SU-DHL-6 (cell line): ENCODE results near the gene ABCC8.

Experiments
- H2AFZ ChIP-seq: fragments of 200-600 bp; sonication (generic); 2 replicates; pipeline ENCODE4 v1.6.1; 2014; ENCODE audit warnings: low read depth, mild to moderate bottlenecking, moderate library complexity, mixed read lengths, antibody characterized with exemption, low read length; ENCODE audit not compliant: severe bottlenecking
- H3F3A ChIP-seq: fragments of 200-600 bp; shearing (Covaris generic); 2 replicates; pipeline ENCODE4 v1.6.0; 2016; ENCODE audit warnings: antibody characterized with exemption, mild to moderate bottlenecking; ENCODE audit not compliant: insufficient read depth
- H3K27ac ChIP-seq: fragments of 200-600 bp; sonication (generic); 2 replicates; pipeline ENCODE4 v1.5.1; 2016; ENCODE audit warnings: low read depth, mild to moderate bottlenecking, low read length, moderate library complexity, mixed read lengths
- H3K27me3 ChIP-seq: fragments of 200-600 bp; sonication (generic), shearing (Covaris generic); 2 replicates; pipeline ENCODE4 v1.6.0; 2014; ENCODE audit warnings: mild to moderate bottlenecking, low read length
- H3K36me3 ChIP-seq: fragments of 200-600 bp; sonication (generic); 2 replicates; pipeline ENCODE4 v1.6.1; 2014; ENCODE audit warnings: mild to moderate bottlenecking, low read length, mixed read lengths
- H3K4me2 ChIP-seq: fragments of 300-600, 200-600 bp; shearing (Covaris generic), sonication (generic); 2 replicates; pipeline ENCODE4 v1.6.0; 2014; ENCODE audit warnings: low read length, low read depth, mild to moderate bottlenecking; ENCODE audit not compliant: poor library complexity, severe bottlenecking
- H3K4me3 ChIP-seq: fragments of 200-600 bp; sonication (generic); 2 replicates; pipeline ENCODE4 v1.5.1; 2014; ENCODE audit warnings: antibody characterized with exemption, low read length, mild to moderate bottlenecking, mixed read lengths; ENCODE audit not compliant: insufficient read depth, poor library complexity, severe bottlenecking
- H3K79me2 ChIP-seq: fragments of 200-600 bp; sonication (generic); 2 replicates; pipeline ENCODE4 v1.6.1; 2014; ENCODE audit warnings: mild to moderate bottlenecking, low read length, moderate library complexity; ENCODE audit not compliant: insufficient read depth
- H3K9ac ChIP-seq: fragments of 200-600 bp; sonication (generic); 2 replicates; pipeline ENCODE4 v1.7.0; 2014; ENCODE audit warnings: mild to moderate bottlenecking, low read length
- H3K9me2 ChIP-seq: fragments of 200-600 bp; sonication (generic); replicated peaks from 2 replicates; pipeline ENCODE4 v1.6.1; 2014; ENCODE audit warnings: low read length; ENCODE audit not compliant: insufficient read depth
- H3K9me3 ChIP-seq: fragments of 200-600 bp; sonication (generic); 2 replicates; pipeline ENCODE4 v1.6.1; 2014; ENCODE audit warnings: low read length, mixed read lengths; ENCODE audit not compliant: insufficient read depth
- H4K20me1 ChIP-seq: fragments of 200-600 bp; sonication (generic); 2 replicates; pipeline ENCODE4 v1.6.1; 2014; ENCODE audit warnings: low read depth, mild to moderate bottlenecking, antibody characterized with exemption, low read length, moderate library complexity, mixed read lengths
- CTCF ChIP-seq: fragments of 200-600 bp; sonication (generic); IDR thresholded peaks from one replicate; pipeline ENCODE4 v1.5.1; 2017; ENCODE audit warnings: antibody characterized with exemption, mild to moderate bottlenecking, low read length, moderate library complexity; ENCODE audit not compliant: insufficient read depth, poor library complexity, severe bottlenecking
- EZH2phosphoT487 ChIP-seq: fragments of 200-600 bp; sonication (generic), shearing (Covaris generic); conservative IDR thresholded peaks from 2 replicates; pipeline ENCODE4 v1.6.1; 2018; ENCODE audit warnings: mild to moderate bottlenecking, antibody characterized with exemption, low read length, moderate library complexity, mixed read lengths

Gene ABCC8

GRCh38 chr11:17400048-17400775 lies 76.4 kb downstream of the ABCC8 start:
- H3K9ac ChIP-seq = 0 out of 2 replicates have a peak overlapping the region, but pooled peaks have one; percentile 6
- H3K79me2 ChIP-seq = no peaks in the 10 kb centered on the region
- H3K9me3 ChIP-seq = no peaks in the 10 kb centered on the region
- no peaks in the 10 kb centered on the region for H4K20me1 ChIP-seq
- no peak overlapping the region for H3K4me3 ChIP-seq
- peak overlapping the region; percentile 32 for H2AFZ ChIP-seq
- no peaks in the 10 kb centered on the region for H3K27me3 ChIP-seq
- no peaks in the 10 kb centered on the region for H3F3A ChIP-seq
- H3K9me2 ChIP-seq = no peaks in the 10 kb centered on the region
- H3K4me2 ChIP-seq = peak overlapping the region; percentile 22
- TF ChIP-seq CTCF (no peak), EZH2phosphoT487 (no peak)
- no peak overlapping the region for H3K27ac ChIP-seq
- no peaks in the 10 kb centered on the region for H3K36me3 ChIP-seq

- Histone ChIP-seq H3K4me3 (no peak overlapping the region), H2AFZ (no peak overlapping the region), H3K9ac (no peak overlapping the region), H3K9me3 (no peaks in the 10 kb centered on the region), H3K79me2 (no peaks in the 10 kb centered on the region), H4K20me1 (no peaks in the 10 kb centered on the region), H3K27me3 (no peaks in the 10 kb centered on the region), H3K27ac (no peak overlapping the region), H3K9me2 (no peaks in the 10 kb centered on the region), H3K36me3 (no peaks in the 10 kb centered on the region), H3K4me2 (no peak overlapping the region), H3F3A (no peaks in the 10 kb centered on the region)
- no peak for TF ChIP-seq CTCF
- no peak for TF ChIP-seq EZH2phosphoT487
Measured at GRCh38 chr11:17399236-17399635, 77.4 kb downstream of the ABCC8 start.

GRCh38 chr11:17397311-17398002 lies 79.2 kb downstream of the ABCC8 start:
- Histone ChIP-seq H3F3A (no peaks in the 10 kb centered on the region), H3K27me3 (no peaks in the 10 kb centered on the region), H2AFZ (no peak overlapping the region), H3K9me3 (no peaks in the 10 kb centered on the region), H3K9ac (no peak overlapping the region), H3K4me2 (no peak overlapping the region), H3K4me3 (no peak overlapping the region), H3K27ac (no peak overlapping the region), H3K36me3 (no peaks in the 10 kb centered on the region), H3K79me2 (no peaks in the 10 kb centered on the region), H4K20me1 (no peaks in the 10 kb centered on the region), H3K9me2 (no peaks in the 10 kb centered on the region)
- no peak for TF ChIP-seq EZH2phosphoT487
- TF ChIP-seq CTCF = no peak
